IMR-90 (cell line): ENCODE measurements around the gene HCCS. TPM values are rescaled to one million over a fixed set of nuclear protein-coding genes. Genes with fewer than 3 reads are reported as not detected.

Experiments
- ATAC-seq: fragments of 200-7000 bp; cut with Tn5 transposase; 2 replicates; pipeline ENCODE4 v1.9.1; 2020; ENCODE audit warnings: low read depth, mild to moderate bottlenecking, moderate library complexity
- BruUV-seq: library from RNA; stranded (reverse); fragments of 400-500 nt; replicated peaks from 2 replicates; lab custom pipeline; 2021; lab: Mats Ljungman, UMichigan
- CTCF ChIA-PET: fragments of 300-600 bp; formaldehyde crosslinking; extraction: SDS; loops from one replicate; lab custom pipeline; 2021; ENCODE audit warnings: antibody characterized with exemption; lab: Yijun Ruan, JAX
- POLR2A ChIA-PET: fragments of 300-600 bp; sonication (Branson Sonifier 250); formaldehyde crosslinking; loops from one replicate; lab custom pipeline; 2022; ENCODE audit warnings: antibody characterized with exemption; ENCODE audit not compliant: unreplicated experiment; lab: Charles Lee
- DNase-seq: peaks from one replicate; pipeline ENCODE4 v3.0.0; 2013
- H2AFZ ChIP-seq: replicated peaks from 2 replicates; pipeline ENCODE3; 2013; ENCODE audit warnings: low read length, mild to moderate bottlenecking; ENCODE audit not compliant: poor library complexity
- H2AK5ac ChIP-seq: 2 replicates; pipeline ENCODE4 v1.6.1; 2013; ENCODE audit warnings: low read depth, low read length, inconsistent platforms
- H2AK9ac ChIP-seq: replicated peaks from 2 replicates; pipeline ENCODE3; 2013; ENCODE audit warnings: mild to moderate bottlenecking, low read depth, low read length, moderate library complexity; ENCODE audit not compliant: poor library complexity
- H2BK120ac ChIP-seq: 2 replicates; pipeline ENCODE4 v1.6.1; 2013; ENCODE audit warnings: low read depth, low read length, inconsistent platforms
- H2BK15ac ChIP-seq: 3 replicates; pipeline ENCODE4 v1.6.1; 2013; ENCODE audit warnings: low read depth, low read length, inconsistent platforms
- H2BK20ac ChIP-seq: 2 replicates; pipeline ENCODE4 v1.6.1; 2013; ENCODE audit warnings: low read depth, mild to moderate bottlenecking, inconsistent platforms, low read length, moderate library complexity
- H2BK5ac ChIP-seq: 2 replicates; pipeline ENCODE4 v1.6.1; 2013; ENCODE audit warnings: mild to moderate bottlenecking, low read depth, low read length, inconsistent platforms; ENCODE audit not compliant: poor library complexity, severe bottlenecking
- H3K14ac ChIP-seq: replicated peaks from 2 replicates; pipeline ENCODE4 v1.6.1; 2013; ENCODE audit warnings: low read depth, low read length, inconsistent platforms
- H3K18ac ChIP-seq: 2 replicates; pipeline ENCODE4 v1.6.1; 2013; ENCODE audit warnings: low read depth, low read length, control low read depth
- H3K23ac ChIP-seq: 2 replicates; pipeline ENCODE4 v1.6.1; 2013; ENCODE audit warnings: low read depth, low read length, inconsistent platforms
- H3K27ac ChIP-seq: 2 replicates; pipeline ENCODE4 v1.5.1; 2013; ENCODE audit warnings: mild to moderate bottlenecking, control low read depth, low read length; ENCODE audit not compliant: insufficient read depth
- H3K27me3 ChIP-seq: 2 replicates; pipeline ENCODE4 v1.6.1; 2013; ENCODE audit warnings: low read length; ENCODE audit not compliant: control insufficient read depth, insufficient read depth
- H3K36me3 ChIP-seq: 2 replicates; pipeline ENCODE4 v1.6.1; 2013; ENCODE audit warnings: low read length, mixed read lengths; ENCODE audit not compliant: control insufficient read depth, insufficient read depth
- H3K4ac ChIP-seq: 2 replicates; pipeline ENCODE4 v1.6.1; 2013; ENCODE audit warnings: low read depth, low read length, inconsistent platforms
- H3K4me1 ChIP-seq: 2 replicates; pipeline ENCODE4 v1.6.1; 2013; ENCODE audit warnings: low read length, mixed read lengths; ENCODE audit not compliant: control insufficient read depth, insufficient read depth
- H3K4me2 ChIP-seq: 2 replicates; pipeline ENCODE4 v1.6.1; 2013; ENCODE audit warnings: low read depth, mild to moderate bottlenecking, control low read depth, low read length, moderate library complexity
- H3K4me3 ChIP-seq: 2 replicates; pipeline ENCODE4 v1.5.1; 2013; ENCODE audit warnings: low read depth, mild to moderate bottlenecking, control low read depth, low read length, moderate library complexity; ENCODE audit not compliant: insufficient read depth
- H3K56ac ChIP-seq: 2 replicates; pipeline ENCODE4 v1.6.1; 2013; ENCODE audit warnings: low read length, inconsistent platforms; ENCODE audit not compliant: insufficient read depth; ENCODE audit errors: extremely low read depth
- H3K79me1 ChIP-seq, 2 experiments: 2 replicates each; pipeline ENCODE4 v1.6.1; 2013; ENCODE audit warnings: low read length in 2 of 2, inconsistent platforms in 1 of 2, low read depth in 1 of 2
- H3K9ac ChIP-seq: 2 replicates; pipeline ENCODE4 v1.6.1; 2013; ENCODE audit warnings: low read depth, low read length, control low read depth
- H3K9me1 ChIP-seq: 2 replicates; pipeline ENCODE4 v1.6.1; 2013; ENCODE audit warnings: low read length, inconsistent platforms; ENCODE audit not compliant: insufficient read depth
- H3K9me3 ChIP-seq: 2 replicates; pipeline ENCODE4 v1.6.1; 2013; ENCODE audit warnings: low read length; ENCODE audit not compliant: control insufficient read depth, insufficient read depth
- H4K20me1 ChIP-seq: 2 replicates; pipeline ENCODE4 v1.6.1; 2013; ENCODE audit warnings: low read length, inconsistent platforms; ENCODE audit not compliant: insufficient read depth
- H4K5ac ChIP-seq: 2 replicates; pipeline ENCODE4 v1.6.1; 2013; ENCODE audit warnings: mild to moderate bottlenecking, low read depth, low read length, control low read depth
- H4K8ac ChIP-seq, 2 experiments: 2 replicates each; pipeline ENCODE4 v1.6.1; 2013; ENCODE audit warnings: low read depth in 2 of 2, low read length in 2 of 2, control low read depth in 1 of 2, inconsistent platforms in 1 of 2
- H4K91ac ChIP-seq: 2 replicates; pipeline ENCODE4 v1.6.1; 2013; ENCODE audit warnings: low read depth, low read length, inconsistent platforms; ENCODE audit not compliant: insufficient read depth
- MXI1 ChIP-seq: IDR thresholded peaks from 2 replicates; pipeline ENCODE4 v1.6.1; 2012; ENCODE audit warnings: low read depth, mild to moderate bottlenecking, low read length, moderate library complexity, borderline replicate concordance
- NFE2L2 ChIP-seq: fragments of 150-350 bp; IDR thresholded peaks from 2 replicates; pipeline ENCODE4 v1.6.1; 2016; ENCODE audit warnings: low read depth, mild to moderate bottlenecking, low read length
- POLR2A ChIP-seq: IDR thresholded peaks from 2 replicates; pipeline ENCODE4 v1.6.1; 2012; ENCODE audit warnings: mild to moderate bottlenecking, low read depth, low read length
- RAD21 ChIP-seq: IDR thresholded peaks from 2 replicates; pipeline ENCODE4 v1.6.1; 2012; ENCODE audit warnings: low read length, improper control_type of control experiment
- RFX5 ChIP-seq: IDR thresholded peaks from 2 replicates; pipeline ENCODE4 v1.8.0; 2012; ENCODE audit warnings: low read depth, mild to moderate bottlenecking, low read length, moderate library complexity
- SMC3 ChIP-seq: fragments of 150-350 bp; IDR thresholded peaks from 2 replicates; pipeline ENCODE4 v1.6.1; 2016; ENCODE audit warnings: low read depth, mild to moderate bottlenecking, antibody characterized with exemption, low read length, moderate library complexity
- WGBS, 2 experiments: methylation state at CpG; one replicate each; pipeline versions ENCODE4 v1.1.5 to v1.1.7; 2013; ENCODE audit warnings: missing lambda C conversion rate in 2 of 2; ENCODE audit not compliant: insufficient read length in 1 of 2; ENCODE audit errors: extremely low coverage in 2 of 2; 5-methylcytosine and 5-hydroxymethylcytosine counted together
- dilution Hi-C: fragments of 300-500 bp; cut with HindIII; formaldehyde crosslinking; loops from one replicate; pipeline ENCODE4 v1.14.3; 2018; ENCODE audit warnings: low sequenced_read_pairs; ENCODE audit not compliant: unreplicated experiment
- in situ Hi-C: fragments of 300-500 bp; cut with MboI; formaldehyde crosslinking; loops from 3 replicates; pipeline ENCODE4 v1.14.3; 2019; ENCODE audit warnings: low sequenced_read_pairs, inconsistent platforms, mixed read lengths
- intact Hi-C: fragments of 100-400 bp; cut with micrococcal nuclease; formaldehyde crosslinking; loops from 2 replicates; pipeline ENCODE4 v1.10.0; 2022
- polyA plus RNA-seq, 3 experiments: library from polyadenylated mRNA; depleted of rRNA; stranded (reverse); fragments of >200 nt; gene quantifications; 2 replicates each; pipeline ENCODE4 v1.2.3, GENCODE V29; 2012; ENCODE audit warnings: low replicate concordance in 1 of 3
- total RNA-seq: library from RNA; depleted of rRNA; stranded (reverse); fragments of >200 nt; gene quantifications from 2 replicates; pipeline ENCODE4 v1.2.3, GENCODE V29; 2012
- TF ChIP-seq, protein P1 (sequence below): fragments of 150-350 bp; IDR thresholded peaks from 2 replicates; pipeline ENCODE4 v1.6.1; 2016; ENCODE audit warnings: low read depth, mild to moderate bottlenecking, low read length, moderate library complexity, borderline replicate concordance
- TF ChIP-seq, protein P2 (sequence below): fragments of 150-350 bp; IDR thresholded peaks from 2 replicates; pipeline ENCODE4 v1.6.1; 2017; ENCODE audit warnings: mild to moderate bottlenecking, antibody characterized with exemption, low read length, low read depth
- TF ChIP-seq, protein P3 (sequence below): conservative IDR thresholded peaks from 2 replicates; pipeline ENCODE4 v1.5.1; 2012; ENCODE audit warnings: mild to moderate bottlenecking, low read depth, low read length, improper control_type of control experiment

The HCCS gene
- total and polyA plus RNA-seq, 2 of the 4 experiments (the other 2 are of a cell fraction): 24.0 to 28.6 TPM

DNA sequence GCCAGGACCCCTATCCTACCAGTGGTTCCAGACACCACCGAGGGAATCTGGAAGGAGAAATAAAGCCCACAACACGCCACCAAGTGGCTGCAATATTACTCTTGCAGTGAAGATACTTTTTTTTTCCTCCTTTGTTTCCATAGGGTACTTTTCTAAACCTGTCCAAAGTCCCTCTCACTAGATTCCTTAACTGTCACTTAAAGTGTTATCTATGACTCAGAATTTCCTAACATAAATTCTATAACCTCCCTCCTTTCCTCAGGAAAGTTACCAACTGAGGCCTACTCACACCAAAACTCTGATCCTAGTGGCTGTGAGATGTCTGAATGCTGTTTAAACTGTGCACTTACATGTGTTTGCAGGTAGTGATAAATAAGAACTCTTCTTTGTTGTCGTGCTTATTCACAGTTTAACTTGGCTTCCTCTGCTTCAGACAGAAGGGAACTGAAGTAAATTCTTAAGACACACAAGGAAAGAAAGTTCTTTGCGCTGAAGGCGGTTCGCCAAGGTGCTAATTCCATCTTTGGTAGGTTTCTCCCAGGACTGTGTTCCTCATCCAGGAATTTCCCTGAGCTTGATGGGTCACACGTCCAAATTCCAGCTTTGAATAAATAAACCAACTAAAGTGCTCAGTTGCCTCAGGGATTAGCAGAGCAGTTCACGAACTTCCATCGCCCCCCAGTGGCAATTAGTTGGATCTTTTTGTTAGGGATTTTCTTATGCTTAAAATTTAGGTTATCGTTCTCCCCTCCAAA, 10.7 kb upstream of the HCCS start:
- ATAC-seq: peak; percentile 80
- Histone ChIP-seq H3K4me1 (0 out of 2 replicates have a peak, but pooled peaks cover 2% of the 10 kb centered on the region), H3K9me3 (no peaks in the 10 kb centered on the region), H2BK120ac (peak overlapping the region; percentile 82), H3K36me3 (no peaks in the 10 kb centered on the region), H3K27ac (peak overlapping the region; percentile 69; the same call in 1 of the 2 replicates), H3K27me3 (no peaks in the 10 kb centered on the region), H3K79me1 (no peaks in the 10 kb centered on the region), H2AK9ac (no peak overlapping the region), H2AK5ac (no peak overlapping the region), H2BK5ac (peak overlapping the region; percentile 84), H4K20me1 (no peaks in the 10 kb centered on the region), H2BK15ac (peak overlapping the region; percentile 35; the same call in 1 of the 3 replicates), H4K91ac (peak overlapping the region; percentile 60), H4K5ac (peak overlapping the region; percentile 49; the same call in 1 of the 2 replicates), H2AFZ (no peak overlapping the region), H3K4me3 (no peak overlapping the region), H3K9me1 (no peaks in the 10 kb centered on the region), H3K14ac (0 out of 2 replicates have a peak overlapping the region, but pooled peaks have one; percentile 20), H3K18ac (peak overlapping the region; percentile 84), H4K8ac (peak overlapping the region in 1 of 2 experiments; percentile 72; a peak in 2 of 4 replicates), H3K4ac (peak overlapping the region; percentile 63), H3K23ac (peak overlapping the region; percentile 31; the same call in 1 of the 2 replicates), H3K4me2 (peak overlapping the region; percentile 21; the same call in 1 of the 2 replicates), H3K56ac (no peak overlapping the region), H2BK20ac (peak overlapping the region; percentile 73; the same call in 1 of the 2 replicates), H3K9ac (peak overlapping the region; percentile 36)
- in situ Hi-C loops (no loop called here), dilution Hi-C loops (no loop called here), intact Hi-C loops (loop anchor here (1.0 to 5.0 kb wide), 6 partner anchors 331 to 910 kb away; no protein-coding TSS in a partner anchor)
- TF ChIP-seq, protein P1, sequence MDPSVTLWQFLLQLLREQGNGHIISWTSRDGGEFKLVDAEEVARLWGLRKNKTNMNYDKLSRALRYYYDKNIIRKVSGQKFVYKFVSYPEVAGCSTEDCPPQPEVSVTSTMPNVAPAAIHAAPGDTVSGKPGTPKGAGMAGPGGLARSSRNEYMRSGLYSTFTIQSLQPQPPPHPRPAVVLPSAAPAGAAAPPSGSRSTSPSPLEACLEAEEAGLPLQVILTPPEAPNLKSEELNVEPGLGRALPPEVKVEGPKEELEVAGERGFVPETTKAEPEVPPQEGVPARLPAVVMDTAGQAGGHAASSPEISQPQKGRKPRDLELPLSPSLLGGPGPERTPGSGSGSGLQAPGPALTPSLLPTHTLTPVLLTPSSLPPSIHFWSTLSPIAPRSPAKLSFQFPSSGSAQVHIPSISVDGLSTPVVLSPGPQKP: no peak
- TF ChIP-seq, protein P2, sequence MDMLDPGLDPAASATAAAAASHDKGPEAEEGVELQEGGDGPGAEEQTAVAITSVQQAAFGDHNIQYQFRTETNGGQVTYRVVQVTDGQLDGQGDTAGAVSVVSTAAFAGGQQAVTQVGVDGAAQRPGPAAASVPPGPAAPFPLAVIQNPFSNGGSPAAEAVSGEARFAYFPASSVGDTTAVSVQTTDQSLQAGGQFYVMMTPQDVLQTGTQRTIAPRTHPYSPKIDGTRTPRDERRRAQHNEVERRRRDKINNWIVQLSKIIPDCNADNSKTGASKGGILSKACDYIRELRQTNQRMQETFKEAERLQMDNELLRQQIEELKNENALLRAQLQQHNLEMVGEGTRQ: no peak
- peak; percentile 59 for TF ChIP-seq SMC3
- no peak for TF ChIP-seq NFE2L2
- TF ChIP-seq, protein P3, sequence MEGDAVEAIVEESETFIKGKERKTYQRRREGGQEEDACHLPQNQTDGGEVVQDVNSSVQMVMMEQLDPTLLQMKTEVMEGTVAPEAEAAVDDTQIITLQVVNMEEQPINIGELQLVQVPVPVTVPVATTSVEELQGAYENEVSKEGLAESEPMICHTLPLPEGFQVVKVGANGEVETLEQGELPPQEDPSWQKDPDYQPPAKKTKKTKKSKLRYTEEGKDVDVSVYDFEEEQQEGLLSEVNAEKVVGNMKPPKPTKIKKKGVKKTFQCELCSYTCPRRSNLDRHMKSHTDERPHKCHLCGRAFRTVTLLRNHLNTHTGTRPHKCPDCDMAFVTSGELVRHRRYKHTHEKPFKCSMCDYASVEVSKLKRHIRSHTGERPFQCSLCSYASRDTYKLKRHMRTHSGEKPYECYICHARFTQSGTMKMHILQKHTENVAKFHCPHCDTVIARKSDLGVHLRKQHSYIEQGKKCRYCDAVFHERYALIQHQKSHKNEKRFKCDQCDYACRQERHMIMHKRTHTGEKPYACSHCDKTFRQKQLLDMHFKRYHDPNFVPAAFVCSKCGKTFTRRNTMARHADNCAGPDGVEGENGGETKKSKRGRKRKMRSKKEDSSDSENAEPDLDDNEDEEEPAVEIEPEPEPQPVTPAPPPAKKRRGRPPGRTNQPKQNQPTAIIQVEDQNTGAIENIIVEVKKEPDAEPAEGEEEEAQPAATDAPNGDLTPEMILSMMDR: peak; percentile 66
- TF ChIP-seq RAD21: peak; percentile 81
- TF ChIP-seq POLR2A: no peak
- TF ChIP-seq RFX5: no peak
- no peak for TF ChIP-seq MXI1
- peak; percentile 80 for DNase-seq
- no TSS peak for BruUV-seq
- whole genome bisulfite sequencing, 2 experiments: 100% methylated on average over 2 of the region's 10 CpGs; no CpG with 5 or more reads in 1 of the 2 experiments
- ChIA-PET POLR2A (interaction anchor here (0.9 kb wide), 1 partner anchor 375 kb away, joined by 5 read pairs; no protein-coding TSS in a partner anchor), CTCF (interaction anchor here (0.6 to 1.0 kb wide), 3 partner anchors 13 to 910 kb away, joined by 3 to 4 read pairs (median 3); no protein-coding TSS in a partner anchor)
